A172 (cell line): ENCODE measurements around the gene RNASE11. TPM values are rescaled to one million over a fixed set of nuclear protein-coding genes. Genes with fewer than 3 reads are reported as not detected.
"Not testable (repeated sequence)": the region's sequence is repeated elsewhere in the genome, so short reads cannot be mapped to it uniquely, and the experiment has no call there.

Source experiments
- DNase-seq: peaks from one replicate; pipeline ENCODE4 v3.0.0-alpha.2; 2015; ENCODE audit warnings: low spot score
- total RNA-seq: library from RNA; depleted of rRNA; stranded (reverse); fragments of >200 nt; shearing (Covaris generic); gene quantifications from 2 replicates; pipeline ENCODE4 v1.2.3, GENCODE V29; 2014; rRNA removed

Gene RNASE11
- not detected in 2 replicates for total RNA-seq

GRCh38 chr14:20587489-20588154 lies at the start of gene RNASE11:
RNASE11 (minus strand) TSS chr14:20588001.
- no peak for DNase-seq

GRCh38 chr14:20632831-20633691 lies 45.3 kb upstream of the RNASE11 start:
- peak; percentile 89 for DNase-seq

GRCh38 chr14:20632448-20632830 lies 44.6 kb upstream of the RNASE11 start:
- DNase-seq, result no peak

- peak; percentile 51 for DNase-seq
These were observed 44.1 kb upstream of the RNASE11 start for GRCh38 chr14:20631880-20632389.

GRCh38 chr14:20631023-20631879 lies 43.5 kb upstream of the RNASE11 start:
- peak; percentile 47 for DNase-seq

- peak; percentile 74 for DNase-seq
These were observed 42.7 kb upstream of the RNASE11 start for GRCh38 chr14:20630340-20631022.

GRCh38 chr14:20628063-20628854 lies 40.5 kb upstream of the RNASE11 start:
- no peak for DNase-seq

GRCh38 chr14:20627346-20628027 lies 39.7 kb upstream of the RNASE11 start:
- DNase-seq, result no peak

- no peak for DNase-seq
These were observed 38.5 kb upstream of the RNASE11 start for GRCh38 chr14:20626274-20626673.

GRCh38 chr14:20624495-20625070 lies 36.8 kb upstream of the RNASE11 start:
- DNase-seq, result no peak

- no peak for DNase-seq
These were observed 36.0 kb upstream of the RNASE11 start for GRCh38 chr14:20623798-20624197.

- no peak for DNase-seq
These were observed 35.1 kb upstream of the RNASE11 start for GRCh38 chr14:20622816-20623291.

- no peak for DNase-seq
These were observed 33.1 kb upstream of the RNASE11 start for GRCh38 chr14:20620798-20621478.

- DNase-seq, result not testable (repeated sequence)
These were observed 31.9 kb upstream of the RNASE11 start for GRCh38 chr14:20619688-20620087.

- no peak for DNase-seq
These were observed 30.5 kb upstream of the RNASE11 start for GRCh38 chr14:20618271-20618749.

GRCh38 chr14:20617138-20618003 lies 29.6 kb upstream of the RNASE11 start:
- no peak for DNase-seq

- no peak for DNase-seq
These were observed 28.2 kb upstream of the RNASE11 start for GRCh38 chr14:20615996-20616395.
